Measurements from ENCODE around the gene CLEC9A. TPM values are rescaled to one million over a fixed set of nuclear protein-coding genes. Genes with fewer than 3 reads are reported as not detected.

CLEC9A gene
- total RNA-seq, 1 experiment from 2014 or later = not detected

DNA sequence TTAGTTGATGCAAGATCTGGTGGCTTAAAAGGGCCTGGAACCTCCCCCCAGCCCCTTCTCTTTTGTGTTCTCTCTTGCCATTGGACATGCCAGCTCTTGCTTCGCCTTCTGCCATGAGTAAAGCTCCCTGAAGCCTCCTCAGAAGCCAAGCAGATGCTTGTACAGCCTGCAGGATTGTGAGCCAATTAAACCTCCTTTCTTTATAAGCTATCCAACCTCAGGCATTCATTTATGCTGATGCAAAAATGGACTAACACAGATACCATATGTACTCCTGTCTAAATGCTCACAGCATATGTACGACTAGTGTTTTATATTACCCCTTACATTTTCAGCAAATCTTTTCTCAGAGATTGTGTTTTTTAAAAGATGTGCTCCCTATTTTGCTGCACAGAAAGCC, 41.6 kb downstream of the CLEC9A start:
- Mint-ChIP-seq H3K27me3 (ENCODE audit: insufficient read depth, unreplicated experiment) (peaks cover 36% of the 10 kb centered on the region), H3K4me3 (ENCODE audit: unreplicated experiment) (no peak overlapping the region), H3K36me3 (ENCODE audit: insufficient read depth, unreplicated experiment) (no peaks in the 10 kb centered on the region), H3K27ac (ENCODE audit: unreplicated experiment) (no peak overlapping the region), H3K9me3 (ENCODE audit: unreplicated experiment) (no peaks in the 10 kb centered on the region), H3K4me1 (ENCODE audit: low read depth, unreplicated experiment) (no peaks in the 10 kb centered on the region)
- intact Hi-C loops (cut with micrococcal nuclease; ENCODE audit: unreplicated experiment) = no loop called here
- DNase-seq = no peak
- no peaks in the 10 kb centered on the region; the same call in 1 of the 2 replicates for H3K27me3 ChIP-seq (replicated peaks; ENCODE audit: control insufficient read depth, insufficient read depth, low read length)
- no peak for TF ChIP-seq CTCF (IDR thresholded peaks at IDR 0.05; ENCODE audit: insufficient read depth in 1 of 2, low read depth in 1 of 2, low read length in 1 of 2, severe bottlenecking in 1 of 2, unreplicated experiment in 1 of 2)
- no peaks in the 10 kb centered on the region for H3K36me3 ChIP-seq (ENCODE audit: control insufficient read depth, insufficient read depth, low read length)
- H3K4me1 ChIP-seq = no peaks in the 10 kb centered on the region
- no peaks in the 10 kb centered on the region for H3K9me3 ChIP-seq
- H3K4me3 ChIP-seq (ENCODE audit: low read depth, low read length) = no peak overlapping the region
- POLR2A ChIA-PET = no interaction called here
- CTCF ChIA-PET = no interaction called here
- BruUV-seq (replicated peaks) = no TSS peak

- no peaks in the 10 kb centered on the region for H3K4me1 Mint-ChIP-seq (ENCODE audit: low read depth, unreplicated experiment)
- ChIA-PET CTCF (no interaction called here), POLR2A (no interaction called here)
- H3K9me3 Mint-ChIP-seq (ENCODE audit: unreplicated experiment) = no peaks in the 10 kb centered on the region
- Histone ChIP-seq H3K27me3 (replicated peaks; ENCODE audit: control insufficient read depth, insufficient read depth, low read length) (no peaks in the 10 kb centered on the region; the same call in 1 of the 2 replicates), H3K4me1 (no peaks in the 10 kb centered on the region), H3K9me3 (no peaks in the 10 kb centered on the region), H3K4me3 (ENCODE audit: low read depth, low read length) (no peak overlapping the region), H3K36me3 (ENCODE audit: control insufficient read depth, insufficient read depth, low read length) (no peaks in the 10 kb centered on the region)
- DNase-seq = no peak
- peaks cover 38% of the 10 kb centered on the region for H3K27me3 Mint-ChIP-seq (ENCODE audit: insufficient read depth, unreplicated experiment)
- no TSS peak for BruUV-seq (replicated peaks)
- no peak overlapping the region for H3K27ac Mint-ChIP-seq (ENCODE audit: unreplicated experiment)
- TF ChIP-seq CTCF (IDR thresholded peaks at IDR 0.05; ENCODE audit: insufficient read depth in 1 of 2, low read depth in 1 of 2, low read length in 1 of 2, severe bottlenecking in 1 of 2, unreplicated experiment in 1 of 2) = no peak
- intact Hi-C loops (cut with micrococcal nuclease; ENCODE audit: unreplicated experiment) = no loop called here
- H3K4me3 Mint-ChIP-seq (ENCODE audit: unreplicated experiment) = no peak overlapping the region
- H3K36me3 Mint-ChIP-seq (ENCODE audit: insufficient read depth, unreplicated experiment) = no peaks in the 10 kb centered on the region
Measured at GRCh38 chr12:10073261-10073660, 42.8 kb downstream of the CLEC9A start.

DNA sequence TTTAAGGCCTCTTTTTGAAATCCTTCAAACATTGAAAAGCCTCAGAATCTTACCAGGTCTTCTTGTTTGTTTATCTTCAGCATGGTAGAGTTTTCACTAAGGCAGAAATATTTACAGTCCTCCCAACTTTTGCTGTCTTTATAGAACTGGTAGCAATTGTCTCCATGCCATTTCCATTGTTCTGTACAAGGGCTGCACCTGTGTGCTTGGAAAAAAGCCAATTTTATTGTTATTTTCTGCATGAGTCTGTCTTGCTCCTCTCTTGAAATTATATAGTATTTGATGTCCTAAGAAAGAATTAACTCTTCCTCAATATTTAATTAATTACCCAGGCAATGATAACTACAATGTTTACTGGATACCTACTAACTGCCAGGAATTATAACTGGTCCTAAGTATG, 45.0 kb downstream of the CLEC9A start:
- H3K27me3 ChIP-seq (replicated peaks; ENCODE audit: control insufficient read depth, insufficient read depth, low read length) = no peaks in the 10 kb centered on the region; the same call in 1 of the 2 replicates

More for the DNA sequence above, 45.0 kb downstream of the CLEC9A start:
- no peaks in the 10 kb centered on the region for H3K4me1 ChIP-seq
- Mint-ChIP-seq H3K27ac (ENCODE audit: unreplicated experiment) (no peak overlapping the region), H3K9me3 (ENCODE audit: unreplicated experiment) (no peaks in the 10 kb centered on the region), H3K4me3 (ENCODE audit: unreplicated experiment) (no peak overlapping the region), H3K27me3 (ENCODE audit: insufficient read depth, unreplicated experiment) (peaks cover 30% of the 10 kb centered on the region), H3K4me1 (ENCODE audit: low read depth, unreplicated experiment) (no peaks in the 10 kb centered on the region), H3K36me3 (ENCODE audit: insufficient read depth, unreplicated experiment) (no peaks in the 10 kb centered on the region)
- no peaks in the 10 kb centered on the region for H3K36me3 ChIP-seq (ENCODE audit: control insufficient read depth, insufficient read depth, low read length)
- intact Hi-C loops (cut with micrococcal nuclease; ENCODE audit: unreplicated experiment) = no loop called here
- no peak for TF ChIP-seq CTCF (IDR thresholded peaks at IDR 0.05; ENCODE audit: insufficient read depth in 1 of 2, low read depth in 1 of 2, low read length in 1 of 2, severe bottlenecking in 1 of 2, unreplicated experiment in 1 of 2)
- H3K4me3 ChIP-seq (ENCODE audit: low read depth, low read length) = no peak overlapping the region
- ChIA-PET POLR2A (no interaction called here), CTCF (no interaction called here)
- no TSS peak for BruUV-seq (replicated peaks)
- no peaks in the 10 kb centered on the region for H3K9me3 ChIP-seq
- DNase-seq = no peak

All from Caco-2 (cell line).